WI38 (cell line): ENCODE measurements around the gene IFT81.
A peak's percentile ranks its signal among the peaks of the same experiment; 100 is the strongest.
"Not testable (repeated sequence)": the region's sequence is repeated elsewhere in the genome, so short reads cannot be mapped to it uniquely, and the experiment has no call there.

Experiments
- H3K4me3 ChIP-seq: 2 replicates; pipeline ENCODE4 v1.5.1; 2011; ENCODE audit warnings: low read depth, mild to moderate bottlenecking, control low read depth, low read length
- TF ChIP-seq, protein P1 (sequence below): IDR thresholded peaks from 2 replicates; pipeline ENCODE4 v1.5.1; 2012; ENCODE audit warnings: low read depth, mild to moderate bottlenecking, control low read depth, low read length

The IFT81 gene

DNA sequence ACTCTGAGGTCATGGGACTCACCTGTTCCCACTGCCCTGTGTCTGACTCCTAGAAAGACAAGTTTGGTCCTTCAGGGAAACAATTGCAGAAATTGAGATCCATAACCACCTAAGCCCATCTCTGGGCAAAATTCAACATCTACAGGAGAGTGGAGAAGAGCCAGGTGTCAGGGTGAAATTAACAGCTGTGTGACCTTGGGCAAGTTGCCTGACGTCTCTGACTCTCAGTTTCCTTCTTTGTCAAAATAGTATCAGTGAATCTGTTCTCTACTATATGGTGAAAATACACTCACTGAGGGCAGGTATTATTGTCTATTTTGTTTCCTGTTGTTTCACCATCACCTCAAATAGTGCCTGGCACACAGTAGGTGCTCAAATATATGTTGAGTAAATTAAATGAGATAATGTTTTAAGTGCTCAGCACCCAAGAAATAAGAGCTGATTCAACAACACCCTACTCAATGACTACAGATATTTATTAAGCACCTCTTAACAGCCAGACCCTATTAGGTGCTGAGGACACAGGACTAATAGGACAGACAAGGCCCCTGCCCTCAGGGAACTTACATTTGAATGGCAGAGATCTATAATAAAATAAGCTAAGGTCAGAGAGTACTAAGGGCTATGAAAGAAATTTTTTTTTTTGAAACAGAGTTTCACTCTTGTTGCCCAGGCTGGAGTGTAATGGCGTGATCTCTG, 14.2 kb upstream of the IFT81 start:
- TF ChIP-seq, protein P1, sequence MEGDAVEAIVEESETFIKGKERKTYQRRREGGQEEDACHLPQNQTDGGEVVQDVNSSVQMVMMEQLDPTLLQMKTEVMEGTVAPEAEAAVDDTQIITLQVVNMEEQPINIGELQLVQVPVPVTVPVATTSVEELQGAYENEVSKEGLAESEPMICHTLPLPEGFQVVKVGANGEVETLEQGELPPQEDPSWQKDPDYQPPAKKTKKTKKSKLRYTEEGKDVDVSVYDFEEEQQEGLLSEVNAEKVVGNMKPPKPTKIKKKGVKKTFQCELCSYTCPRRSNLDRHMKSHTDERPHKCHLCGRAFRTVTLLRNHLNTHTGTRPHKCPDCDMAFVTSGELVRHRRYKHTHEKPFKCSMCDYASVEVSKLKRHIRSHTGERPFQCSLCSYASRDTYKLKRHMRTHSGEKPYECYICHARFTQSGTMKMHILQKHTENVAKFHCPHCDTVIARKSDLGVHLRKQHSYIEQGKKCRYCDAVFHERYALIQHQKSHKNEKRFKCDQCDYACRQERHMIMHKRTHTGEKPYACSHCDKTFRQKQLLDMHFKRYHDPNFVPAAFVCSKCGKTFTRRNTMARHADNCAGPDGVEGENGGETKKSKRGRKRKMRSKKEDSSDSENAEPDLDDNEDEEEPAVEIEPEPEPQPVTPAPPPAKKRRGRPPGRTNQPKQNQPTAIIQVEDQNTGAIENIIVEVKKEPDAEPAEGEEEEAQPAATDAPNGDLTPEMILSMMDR, result no peak
- no peak overlapping the region; the same call in 1 of the 2 replicates for H3K4me3 ChIP-seq

DNA sequence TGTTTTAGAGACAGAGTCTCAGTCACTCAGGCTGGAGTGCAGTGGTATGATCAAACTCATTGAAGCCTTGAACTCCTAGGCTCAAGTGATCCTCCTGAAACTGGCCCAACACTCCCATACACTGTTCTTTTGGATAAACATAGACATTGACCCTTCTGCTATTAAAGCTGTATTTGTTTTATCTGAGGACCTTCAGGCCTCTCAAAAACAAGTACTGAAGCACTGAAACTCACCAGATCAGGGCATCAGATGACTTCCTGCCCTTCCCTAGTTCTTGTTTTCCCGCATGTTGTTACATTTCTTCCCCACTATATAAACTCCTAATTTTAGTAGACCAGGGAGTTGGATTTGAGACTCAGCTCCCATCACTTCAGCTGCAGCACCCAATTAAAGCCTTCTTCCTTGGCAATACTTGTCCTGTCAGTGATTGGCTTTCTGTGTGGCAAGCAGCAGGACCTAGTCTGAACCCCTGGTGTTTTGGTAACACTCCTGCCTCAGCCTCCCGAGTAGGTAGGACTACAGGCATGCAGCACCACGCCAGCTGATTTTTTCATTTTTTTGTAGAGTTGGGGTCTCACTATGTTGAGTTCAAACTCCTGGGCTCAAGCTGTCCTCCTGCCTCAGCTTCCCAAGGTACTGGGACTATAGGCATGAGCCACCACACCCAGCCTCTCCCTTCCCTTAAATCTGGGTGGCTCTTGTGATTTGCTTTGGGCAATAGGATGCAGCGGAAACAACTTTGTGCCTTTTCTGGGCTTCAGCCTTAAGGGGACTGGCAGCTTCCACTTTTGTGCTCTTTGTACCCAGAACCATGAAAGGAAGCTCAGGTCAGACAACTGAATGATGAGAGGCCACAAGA, 12.5 kb upstream of the IFT81 start:
- H3K4me3 ChIP-seq, result no peak overlapping the region
- TF ChIP-seq, protein P1, result no peak

DNA sequence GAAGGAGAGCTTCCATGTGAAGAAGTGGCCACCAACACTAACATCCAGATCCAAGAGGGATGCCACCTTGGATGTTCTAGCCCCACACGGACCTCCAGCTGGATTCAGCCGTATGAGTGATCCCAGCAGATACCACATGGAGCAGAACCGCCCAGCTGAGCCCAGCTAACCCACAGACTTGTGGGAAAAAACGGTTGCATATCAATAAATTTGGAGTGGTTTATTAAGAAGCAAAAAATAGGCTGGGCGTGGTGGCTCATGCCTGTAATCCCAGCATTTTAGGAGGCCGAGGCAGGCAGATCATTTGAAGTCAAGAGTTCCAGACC, 11.9 kb upstream of the IFT81 start:
- no peak overlapping the region for H3K4me3 ChIP-seq
- TF ChIP-seq, protein P1, result no peak

DNA sequence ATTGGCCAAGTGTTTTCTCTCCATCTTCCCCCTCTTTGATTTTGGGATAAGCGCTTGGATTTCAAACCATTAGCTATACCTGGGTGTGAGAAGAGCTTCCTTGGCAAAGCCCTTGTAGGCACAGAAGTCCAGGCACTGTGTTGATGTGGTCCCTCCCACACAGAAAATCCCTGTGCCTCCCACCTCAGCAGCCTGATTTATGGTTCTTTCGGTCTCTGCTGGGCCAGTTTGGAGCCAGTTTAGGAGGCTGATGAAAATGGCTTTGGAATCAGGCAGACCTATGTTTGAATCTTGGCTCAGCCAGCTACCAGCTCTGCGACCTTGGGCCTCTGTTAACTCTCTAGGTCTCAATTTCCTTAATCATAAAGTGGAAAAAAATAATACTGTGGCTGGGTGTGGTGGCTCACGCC, 9.6 kb upstream of the IFT81 start:
- TF ChIP-seq, protein P1, result no peak
- H3K4me3 ChIP-seq, result no peak overlapping the region

DNA sequence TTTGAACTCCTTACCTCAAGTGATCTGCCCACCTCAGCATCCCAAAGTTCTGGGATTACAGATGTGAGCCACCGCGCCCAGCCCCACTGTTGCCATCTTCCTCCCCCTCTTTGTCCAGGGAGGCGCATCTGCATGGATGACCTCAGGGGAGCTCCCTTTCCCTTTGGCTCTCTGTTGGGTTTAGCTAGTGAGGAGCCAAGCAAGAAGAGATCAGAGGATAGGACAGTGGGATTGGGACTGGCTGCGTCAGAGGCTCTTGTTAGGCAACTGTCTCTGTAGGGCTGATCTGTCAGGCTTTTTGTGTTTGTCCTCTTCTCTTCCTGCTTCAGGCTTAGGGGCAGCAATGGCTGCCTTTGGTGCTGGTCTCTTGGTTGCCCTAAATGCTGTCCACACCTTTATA, 8.5 kb upstream of the IFT81 start:
- no peak overlapping the region for H3K4me3 ChIP-seq
- TF ChIP-seq, protein P1, result no peak

DNA sequence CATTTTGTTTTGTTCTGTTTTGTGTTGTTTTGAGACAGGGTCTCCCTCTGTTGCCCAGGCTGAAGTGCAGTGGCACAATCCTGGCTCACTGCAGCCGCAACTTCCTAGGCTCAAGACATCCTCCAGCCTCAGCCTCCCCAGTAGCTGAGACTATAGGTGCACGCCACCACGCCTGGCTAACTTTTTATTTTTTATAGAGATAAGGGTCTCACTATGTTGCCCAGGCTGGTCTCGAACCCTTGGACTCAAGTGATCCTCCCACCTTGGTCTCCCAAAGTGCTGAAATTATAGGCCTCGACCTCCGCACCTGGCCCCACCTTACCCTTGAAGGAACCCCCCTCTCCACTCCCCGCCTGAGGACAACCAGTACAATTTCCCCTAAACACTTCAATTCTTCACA, 7.5 kb upstream of the IFT81 start:
- no peak overlapping the region for H3K4me3 ChIP-seq
- TF ChIP-seq, protein P1, result no peak

DNA sequence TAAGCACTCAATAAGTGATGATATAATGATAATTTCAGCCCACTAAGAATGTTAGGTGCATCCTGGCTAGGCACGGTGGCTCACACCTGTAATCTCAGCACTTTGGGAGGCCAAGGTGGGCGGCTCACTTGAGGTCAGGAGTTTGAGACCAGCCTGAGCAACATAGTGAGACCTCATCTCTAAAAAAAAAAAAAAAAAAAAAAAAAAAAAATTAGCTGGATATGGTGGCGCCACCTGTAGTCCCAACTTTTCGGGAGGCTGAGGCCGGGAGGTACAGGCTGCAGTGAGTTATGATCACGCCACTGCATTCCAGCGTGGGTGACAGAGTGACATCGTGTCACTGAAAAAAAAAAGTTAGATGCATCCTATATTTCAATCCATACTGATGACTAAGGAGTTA, 6.9 kb upstream of the IFT81 start:
- TF ChIP-seq, protein P1, result 0 out of 2 replicates have a peak, but pooled peaks have one; percentile 6
- H3K4me3 ChIP-seq, result not testable (repeated sequence)
